Erythroblast (primary cell): ENCODE measurements around the gene HOPX.

Experiments
- GATA1 ChIP-seq: IDR thresholded peaks from 2 replicates; pipeline ENCODE4 v1.6.1; 2011; ENCODE audit warnings: low read depth, mild to moderate bottlenecking, control low read depth, low read length, moderate library complexity
- POLR2A ChIP-seq: IDR thresholded peaks from 2 replicates; pipeline ENCODE4 v1.6.1; 2011; ENCODE audit warnings: mild to moderate bottlenecking, low read length

- TF ChIP-seq POLR2A: no peak
- TF ChIP-seq GATA1: no peak
Measured at GRCh38 chr4:56730097-56730496, 49.0 kb upstream of the HOPX start.
